Adrenal gland (tissue), 5 donors: ENCODE results near the gene SPATA16.

ENCODE experiments used
- CTCF ChIP-seq, 6 experiments: fragments of 450-650 bp in 4 of 6; fragments of 200-600 bp in 2 of 6; sonication (generic) in 1 of 6; IDR thresholded peaks; 1 replicate in 5 of 6; 2 replicates in 1 of 6; pipeline versions ENCODE4 v1.5.1 to v1.8.0; 2016 to 2021; ENCODE audit warnings: antibody characterized with exemption in 6 of 6, mild to moderate bottlenecking in 2 of 6, moderate library complexity in 1 of 6
- POLR2A ChIP-seq, 2 donors: fragments of 450-650 bp; IDR thresholded peaks; one replicate each; pipeline ENCODE4 v1.6.1; 2017; ENCODE audit warnings: antibody characterized with exemption in 2 of 2, mild to moderate bottlenecking in 2 of 2, moderate library complexity in 1 of 2
- donor health status: DM: no; HTN: no; CAD: no.

- TF ChIP-seq POLR2A (IDR thresholded peaks at IDR 0.05) (no peak), CTCF (IDR thresholded peaks at IDR 0.05) (no peak)
Observed at GRCh38 chr3:172903642-172904320, 237.3 kb downstream of the SPATA16 start.
